ENCODE data around the gene CHST15. TPM values are rescaled to one million over a fixed set of nuclear protein-coding genes. Genes with fewer than 3 reads are reported as not detected.

CHST15 gene
- total RNA-seq, 1 donor from 2014 or later, result 36.5 TPM

GRCh38 chr10:124061030-124061429, 32.4 kb downstream of the CHST15 start:
- Histone ChIP-seq H3K4me3 (no peak overlapping the region), H3K36me3 (no peaks in the 10 kb centered on the region), H3K4me1 (peaks cover 39% of the 10 kb centered on the region), H3K9me3 (no peaks in the 10 kb centered on the region), H3K27ac (no peak overlapping the region), H3K27me3 (ENCODE audit: low read depth) (no peaks in the 10 kb centered on the region)
- no peak for TF ChIP-seq CTCF (IDR thresholded peaks at IDR 0.05)
- DNase-seq (no peak), ATAC-seq (no peak)
- intact Hi-C loops (cut with DNase I), result no loop called here

- no peak for TF ChIP-seq CTCF (IDR thresholded peaks at IDR 0.05)
- H3K4me1 ChIP-seq, result peaks cover 31% of the 10 kb centered on the region
- H3K9me3 ChIP-seq, result no peaks in the 10 kb centered on the region
- H3K27me3 ChIP-seq (ENCODE audit: low read depth), result no peaks in the 10 kb centered on the region
- intact Hi-C loops (cut with DNase I), result no loop called here
- H3K4me3 ChIP-seq, result no peak overlapping the region
- H3K36me3 ChIP-seq, result no peaks in the 10 kb centered on the region
- H3K27ac ChIP-seq, result no peak overlapping the region
- ATAC-seq, result no peak
- no peak for DNase-seq
These were observed 33.2 kb downstream of the CHST15 start for GRCh38 chr10:124060148-124060720.

GRCh38 chr10:124059551-124059950, 33.8 kb downstream of the CHST15 start:
- intact Hi-C loops (cut with DNase I), result no loop called here
- ATAC-seq, result no peak

GRCh38 chr10:124058346-124059003, 34.9 kb downstream of the CHST15 start:
- no peaks in the 10 kb centered on the region for H3K9me3 ChIP-seq
- H3K27me3 ChIP-seq (ENCODE audit: low read depth), result no peaks in the 10 kb centered on the region
- no peak for TF ChIP-seq CTCF (IDR thresholded peaks at IDR 0.05)
- ATAC-seq, result no peak
- intact Hi-C loops (cut with DNase I), result no loop called here
- no peak overlapping the region for H3K4me3 ChIP-seq
- peaks cover 21% of the 10 kb centered on the region for H3K4me1 ChIP-seq
- no peaks in the 10 kb centered on the region for H3K36me3 ChIP-seq
- no peak for DNase-seq
- H3K27ac ChIP-seq, result no peak overlapping the region

More at GRCh38 chr10:124059551-124059950, 33.8 kb downstream of the CHST15 start:
- H3K27ac ChIP-seq, result no peak overlapping the region
- no peak for TF ChIP-seq CTCF (IDR thresholded peaks at IDR 0.05)
- H3K4me1 ChIP-seq, result peaks cover 24% of the 10 kb centered on the region
- H3K27me3 ChIP-seq (ENCODE audit: low read depth), result no peaks in the 10 kb centered on the region
- no peak overlapping the region for H3K4me3 ChIP-seq
- H3K36me3 ChIP-seq, result no peaks in the 10 kb centered on the region
- H3K9me3 ChIP-seq, result no peaks in the 10 kb centered on the region
- DNase-seq, result no peak

GRCh38 chr10:124057601-124058000, 35.8 kb downstream of the CHST15 start:
- Histone ChIP-seq H3K9me3 (no peaks in the 10 kb centered on the region), H3K36me3 (no peaks in the 10 kb centered on the region), H3K27ac (no peak overlapping the region), H3K4me3 (no peak overlapping the region), H3K27me3 (ENCODE audit: low read depth) (no peaks in the 10 kb centered on the region), H3K4me1 (peaks cover 14% of the 10 kb centered on the region)
- no peak for TF ChIP-seq CTCF (IDR thresholded peaks at IDR 0.05)
- ATAC-seq, result no peak
- intact Hi-C loops (cut with DNase I), result no loop called here
- DNase-seq, result no peak
